K562 (cell line): ENCODE data around the gene BRAP. TPM values are rescaled to one million over a fixed set of nuclear protein-coding genes. Genes with fewer than 3 reads are reported as not detected.

ENCODE experiments used
- CEBPB ChIP-seq: fragments of 450-650 bp; IDR thresholded peaks from 2 replicates; pipeline ENCODE4 v1.6.1; 2016; ENCODE audit warnings: missing genetic modification characterization, missing compliant biosample characterization
- CXXC5 ChIP-seq: fragments of 250-450 bp; sonication (Bioruptor Pico); IDR thresholded peaks from 2 replicates; pipeline ENCODE4 v1.8.0; 2022; ENCODE audit warnings: inconsistent platforms, mild to moderate bottlenecking, moderate library complexity
- HMG20A ChIP-seq: fragments of 450-650 bp; formaldehyde crosslinking; conservative IDR thresholded peaks from 2 replicates; pipeline ENCODE4 v1.4.0; 2020; ENCODE audit warnings: mild to moderate bottlenecking, mixed read lengths
- KAT8 ChIP-seq: fragments of 450-650 bp; IDR thresholded peaks from 2 replicates; pipeline ENCODE4 v1.6.1; 2016; ENCODE audit warnings: low read depth, mild to moderate bottlenecking
- PTRF ChIP-seq: fragments of 450-650 bp; IDR thresholded peaks from 2 replicates; pipeline ENCODE4 v1.6.1; 2016; ENCODE audit warnings: mild to moderate bottlenecking, missing genetic modification characterization, missing compliant biosample characterization
- PURB ChIP-seq: sonication (generic); formaldehyde crosslinking; IDR thresholded peaks from 2 replicates; pipeline ENCODE4 v1.9.0; 2021; ENCODE audit warnings: low read depth, mild to moderate bottlenecking, missing genetic modification reagents
- RHOXF2B ChIP-seq: fragments of 250-450 bp; sonication (Bioruptor Pico); conservative IDR thresholded peaks from 2 replicates; pipeline ENCODE4 v1.5.1; 2021
- SUPT5H ChIP-seq: fragments of 450-650 bp; IDR thresholded peaks from 2 replicates; pipeline ENCODE4 v1.6.1; 2016
- TGIF2 ChIP-seq: sonication (generic); formaldehyde crosslinking; IDR thresholded peaks from 2 replicates; pipeline ENCODE4 v1.8.1; 2022; ENCODE audit warnings: mild to moderate bottlenecking, missing genetic modification reagents, moderate library complexity
- ZBTB7A ChIP-seq: IDR thresholded peaks from 2 replicates; pipeline ENCODE4 v1.6.1; 2011; ENCODE audit warnings: low read depth, mild to moderate bottlenecking, low read length, moderate library complexity, borderline replicate concordance; ENCODE audit not compliant: control insufficient read depth
- ZNF282 ChIP-seq: sonication (generic); formaldehyde crosslinking; IDR thresholded peaks from 2 replicates; pipeline ENCODE4 v1.8.1; 2023; ENCODE audit warnings: missing genetic modification reagents
- ZNF444 ChIP-seq: fragments of 250-450 bp; sonication (Bioruptor Pico); IDR thresholded peaks from 2 replicates; pipeline ENCODE4 v1.4.0; 2020; ENCODE audit warnings: mild to moderate bottlenecking, moderate library complexity
- ZNF507 ChIP-seq: conservative IDR thresholded peaks from 2 replicates; pipeline ENCODE4 v1.6.1; 2017; ENCODE audit warnings: missing genetic modification characterization, missing compliant biosample characterization
- ZNF76 ChIP-seq: fragments of 250-450 bp; sonication (Bioruptor Pico); IDR thresholded peaks from 2 replicates; pipeline ENCODE4 v1.4.0; 2020; ENCODE audit warnings: mild to moderate bottlenecking, moderate library complexity, borderline replicate concordance
- polyA plus RNA-seq, 8 experiments: library from polyadenylated mRNA; depleted of rRNA in 4 of 8; stranded (reverse) in 5 of 8; unstranded in 3 of 8; fragments of >200 nt; fragmentation: Nextera tagmentation in 2 of 8; fragmentation: Illumina TruSeq in 1 of 8; extraction: Ambion mirVana in 2 of 8; extraction: Trizol in 1 of 8; gene quantifications; 2 replicates each; pipeline versions ENCODE4 v1.2.1 to v1.2.3, GENCODE V29; 2011 to 2014; ENCODE audit warnings: inconsistent platforms in 1 of 8, missing spikeins in 1 of 8
- total RNA-seq, 7 experiments: library from RNA; depleted of rRNA in 6 of 7; stranded (reverse); fragments of >200 nt in 6 of 7; fragmentation: Illumina TruSeq in 2 of 7; extraction: Trizol in 2 of 7; gene quantifications; 2 replicates each; pipeline versions ENCODE4 v1.2.1 to v1.2.3, GENCODE V29; 2011 to 2021; ENCODE audit warnings: low replicate concordance in 1 of 7
- TF ChIP-seq, protein P1 (sequence below), 2 experiments: fragments of 450-650 bp in 1 of 2; IDR thresholded peaks; 2 replicates each; pipeline ENCODE4 v1.6.1; 2011 to 2017; ENCODE audit warnings: low read depth in 2 of 2, antibody characterized with exemption in 1 of 2, borderline replicate concordance in 1 of 2, low read length in 1 of 2, mild to moderate bottlenecking in 1 of 2, mixed read lengths in 1 of 2; ENCODE audit not compliant: control insufficient read depth in 1 of 2
- TF ChIP-seq, protein P2 (sequence below): fragments of 150-350 bp; conservative IDR thresholded peaks from 2 replicates; pipeline ENCODE4 v1.6.1; 2014; ENCODE audit warnings: low read length

BRAP gene
- total and polyA plus RNA-seq, 9 of the 15 experiments (the other 6 are each of a cell fraction or from before 2014, with no cell fraction given), result 2.2 to 32.6 (median 27.5) TPM

DNA sequence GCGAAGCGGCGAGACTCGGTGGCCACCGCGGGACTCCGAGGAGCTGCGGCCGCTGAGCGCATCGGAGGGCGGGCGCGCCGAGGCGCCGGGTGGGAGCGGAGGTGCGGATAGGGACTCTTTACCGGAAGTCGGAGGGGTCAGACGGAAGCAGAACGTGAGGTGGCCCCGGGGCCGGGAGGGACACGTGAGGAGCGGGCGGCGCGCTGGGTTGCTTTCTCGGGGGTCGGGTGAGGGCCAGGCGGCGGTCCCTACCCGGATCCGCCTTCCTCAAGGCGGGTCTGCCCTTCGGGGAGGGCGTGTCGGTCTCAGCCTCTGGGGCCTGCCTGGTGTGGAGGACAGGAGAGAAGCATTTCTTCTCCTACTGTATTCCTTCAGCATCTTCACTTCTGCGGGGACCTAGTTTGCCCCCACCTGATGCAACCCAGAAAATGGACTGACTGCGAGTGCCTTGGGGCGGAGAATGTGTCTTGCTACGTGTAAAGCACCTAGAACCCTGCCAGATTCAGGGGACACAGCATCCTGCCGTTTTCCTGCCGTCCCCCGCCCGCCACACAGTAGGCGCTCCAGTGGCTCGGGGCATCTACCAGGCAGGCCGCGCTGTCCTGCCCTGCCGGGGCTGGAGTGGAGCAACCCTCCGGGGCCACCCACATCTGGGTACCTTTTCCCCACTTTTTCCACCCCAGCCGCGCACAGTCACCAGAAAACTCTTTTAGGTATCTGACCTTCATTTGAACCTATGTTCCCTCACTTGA, 86.1 kb downstream of the BRAP start (continued):
- TF ChIP-seq HMG20A (CRISPR knock-in tag) (no peak), CEBPB (peak; percentile 45; the same call in 1 of the 2 replicates), PTRF (no peak), ZNF282 (CRISPR knock-in tag) (no peak), TGIF2 (no peak), KAT8 (no peak), PURB (CRISPR knock-in tag) (no peak), ZNF76 (CRISPR knock-in tag) (no peak), ZNF444 (no peak), RHOXF2B (CRISPR knock-in tag) (no peak), SUPT5H (peak; percentile 92), ZBTB7A (peak; percentile 93), ZNF507 (tag) (no peak), CXXC5 (CRISPR knock-in tag) (peak; percentile 98)
- TF ChIP-seq, protein P1, sequence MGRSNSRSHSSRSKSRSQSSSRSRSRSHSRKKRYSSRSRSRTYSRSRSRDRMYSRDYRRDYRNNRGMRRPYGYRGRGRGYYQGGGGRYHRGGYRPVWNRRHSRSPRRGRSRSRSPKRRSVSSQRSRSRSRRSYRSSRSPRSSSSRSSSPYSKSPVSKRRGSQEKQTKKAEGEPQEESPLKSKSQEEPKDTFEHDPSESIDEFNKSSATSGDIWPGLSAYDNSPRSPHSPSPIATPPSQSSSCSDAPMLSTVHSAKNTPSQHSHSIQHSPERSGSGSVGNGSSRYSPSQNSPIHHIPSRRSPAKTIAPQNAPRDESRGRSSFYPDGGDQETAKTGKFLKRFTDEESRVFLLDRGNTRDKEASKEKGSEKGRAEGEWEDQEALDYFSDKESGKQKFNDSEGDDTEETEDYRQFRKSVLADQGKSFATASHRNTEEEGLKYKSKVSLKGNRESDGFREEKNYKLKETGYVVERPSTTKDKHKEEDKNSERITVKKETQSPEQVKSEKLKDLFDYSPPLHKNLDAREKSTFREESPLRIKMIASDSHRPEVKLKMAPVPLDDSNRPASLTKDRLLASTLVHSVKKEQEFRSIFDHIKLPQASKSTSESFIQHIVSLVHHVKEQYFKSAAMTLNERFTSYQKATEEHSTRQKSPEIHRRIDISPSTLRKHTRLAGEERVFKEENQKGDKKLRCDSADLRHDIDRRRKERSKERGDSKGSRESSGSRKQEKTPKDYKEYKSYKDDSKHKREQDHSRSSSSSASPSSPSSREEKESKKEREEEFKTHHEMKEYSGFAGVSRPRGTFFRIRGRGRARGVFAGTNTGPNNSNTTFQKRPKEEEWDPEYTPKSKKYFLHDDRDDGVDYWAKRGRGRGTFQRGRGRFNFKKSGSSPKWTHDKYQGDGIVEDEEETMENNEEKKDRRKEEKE (IDR thresholded peaks at IDR 0.05; ENCODE audit: borderline replicate concordance in 1 of 2, control insufficient read depth in 1 of 2, low read depth in 2 of 2, low read length in 1 of 2), result no peak
- TF ChIP-seq, protein P2, sequence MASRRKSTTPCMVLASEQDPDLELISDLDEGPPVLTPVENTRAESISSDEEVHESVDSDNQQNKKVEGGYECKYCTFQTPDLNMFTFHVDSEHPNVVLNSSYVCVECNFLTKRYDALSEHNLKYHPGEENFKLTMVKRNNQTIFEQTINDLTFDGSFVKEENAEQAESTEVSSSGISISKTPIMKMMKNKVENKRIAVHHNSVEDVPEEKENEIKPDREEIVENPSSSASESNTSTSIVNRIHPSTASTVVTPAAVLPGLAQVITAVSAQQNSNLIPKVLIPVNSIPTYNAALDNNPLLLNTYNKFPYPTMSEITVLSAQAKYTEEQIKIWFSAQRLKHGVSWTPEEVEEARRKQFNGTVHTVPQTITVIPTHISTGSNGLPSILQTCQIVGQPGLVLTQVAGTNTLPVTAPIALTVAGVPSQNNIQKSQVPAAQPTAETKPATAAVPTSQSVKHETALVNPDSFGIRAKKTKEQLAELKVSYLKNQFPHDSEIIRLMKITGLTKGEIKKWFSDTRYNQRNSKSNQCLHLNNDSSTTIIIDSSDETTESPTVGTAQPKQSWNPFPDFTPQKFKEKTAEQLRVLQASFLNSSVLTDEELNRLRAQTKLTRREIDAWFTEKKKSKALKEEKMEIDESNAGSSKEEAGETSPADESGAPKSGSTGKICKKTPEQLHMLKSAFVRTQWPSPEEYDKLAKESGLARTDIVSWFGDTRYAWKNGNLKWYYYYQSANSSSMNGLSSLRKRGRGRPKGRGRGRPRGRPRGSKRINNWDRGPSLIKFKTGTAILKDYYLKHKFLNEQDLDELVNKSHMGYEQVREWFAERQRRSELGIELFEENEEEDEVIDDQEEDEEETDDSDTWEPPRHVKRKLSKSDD, result no peak
